Esophagus squamous epithelium (tissue), 5 donors: ENCODE results near the gene OLIG1. TPM values are rescaled to one million over a fixed set of nuclear protein-coding genes. Genes with fewer than 3 reads are reported as not detected.

ENCODE experiments used
- DNase-seq: peaks from one replicate; lab custom pipeline; 2025; lab: John Stamatoyannopoulos, UW
- H3K27ac ChIP-seq, 4 donors: fragments of 200-600 bp; sonication (generic); one replicate each; pipeline ENCODE4 v1.5.1; 2016 to 2019; ENCODE audit warnings: mild to moderate bottlenecking in 1 of 4
- H3K27me3 ChIP-seq, 4 donors: fragments of 200-600 bp; sonication (generic); 1 replicate in 3 of 4; 2 replicates in 1 of 4; pipeline versions ENCODE4 v1.5.1 to v1.6.0; 2017 to 2021; ENCODE audit warnings: antibody characterized with exemption in 1 of 4
- H3K36me3 ChIP-seq, 3 donors: fragments of 200-600 bp; sonication (generic); one replicate each; pipeline ENCODE4 v1.5.1; 2016 to 2019
- H3K4me1 ChIP-seq, 3 donors: fragments of 200-600 bp; sonication (generic); one replicate each; pipeline ENCODE4 v1.5.1; 2017 to 2019
- H3K4me3 ChIP-seq, 4 donors: fragments of 200-600 bp; sonication (generic); 1 replicate in 3 of 4; 2 replicates in 1 of 4; pipeline ENCODE4 v1.5.1; 2016 to 2019; ENCODE audit warnings: mild to moderate bottlenecking in 2 of 4, moderate library complexity in 1 of 4
- H3K9me3 ChIP-seq, 3 donors: fragments of 200-600 bp; sonication (generic); one replicate each; pipeline ENCODE4 v1.5.1; 2016 to 2019
- POLR2A ChIP-seq, 4 donors: fragments of 450-650 bp; IDR thresholded peaks; one replicate each; pipeline ENCODE4 v1.6.1; 2017; ENCODE audit warnings: antibody characterized with exemption in 4 of 4, mild to moderate bottlenecking in 4 of 4, moderate library complexity in 3 of 4
- WGBS, 2 donors: methylation state at CpG; one replicate each; pipeline ENCODE4 v1.1.5; 2018; 5-methylcytosine and 5-hydroxymethylcytosine counted together
- intact Hi-C: fragments of 100-400 bp; cut with DNase I; formaldehyde crosslinking; loops from one replicate; pipeline ENCODE4 v1.15.0; 2022
- total RNA-seq, 4 donors: library from RNA; depleted of rRNA; stranded (reverse); fragments of >200 nt; gene quantifications; one replicate each; pipeline ENCODE4 v1.1.0, GENCODE V29; 2016
- TF ChIP-seq, protein P1 (sequence below), 6 experiments: fragments of 450-650 bp in 4 of 6; fragments of 200-600 bp in 2 of 6; sonication (generic) in 2 of 6; IDR thresholded peaks; one replicate each; pipeline ENCODE4 v1.5.1; 2016 to 2019; ENCODE audit warnings: antibody characterized with exemption in 6 of 6, mild to moderate bottlenecking in 4 of 6, moderate library complexity in 4 of 6
- donor health status: DM: yes; HTN: yes; CAD: no.

Gene OLIG1
- total RNA-seq, 4 donors from 2014 or later, result not detected

DNA sequence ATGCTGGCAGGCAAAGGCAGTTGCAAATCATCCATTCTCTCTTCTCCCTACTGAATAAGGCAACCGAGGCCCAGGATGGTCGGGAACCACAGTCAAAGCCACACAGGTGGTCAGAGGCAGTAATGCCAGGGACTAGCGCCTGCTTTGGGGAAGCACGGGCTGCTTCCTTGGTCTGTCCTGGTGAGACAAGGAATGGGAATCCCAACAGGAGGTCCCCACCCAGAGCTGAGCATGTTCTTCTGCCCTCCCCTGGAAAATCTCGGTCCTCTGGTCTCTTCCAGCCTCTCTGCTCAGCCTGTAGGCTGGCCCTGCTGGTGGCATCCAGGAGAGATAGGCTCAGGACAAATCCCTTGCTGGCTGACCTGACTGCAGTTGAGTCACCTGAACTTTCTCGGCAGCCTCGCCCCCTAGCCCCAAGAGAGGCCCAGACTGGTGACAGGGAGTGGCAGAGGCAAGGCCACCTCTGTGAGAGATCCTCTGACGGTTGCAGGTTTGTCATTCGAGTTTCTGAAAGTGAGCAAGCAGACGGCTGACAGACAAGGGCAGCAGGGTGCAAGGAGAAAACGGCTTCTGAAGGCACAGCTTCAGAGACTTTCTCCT, 5.8 kb downstream of the OLIG1 start:
- intact Hi-C loops, result no loop called here

DNA sequence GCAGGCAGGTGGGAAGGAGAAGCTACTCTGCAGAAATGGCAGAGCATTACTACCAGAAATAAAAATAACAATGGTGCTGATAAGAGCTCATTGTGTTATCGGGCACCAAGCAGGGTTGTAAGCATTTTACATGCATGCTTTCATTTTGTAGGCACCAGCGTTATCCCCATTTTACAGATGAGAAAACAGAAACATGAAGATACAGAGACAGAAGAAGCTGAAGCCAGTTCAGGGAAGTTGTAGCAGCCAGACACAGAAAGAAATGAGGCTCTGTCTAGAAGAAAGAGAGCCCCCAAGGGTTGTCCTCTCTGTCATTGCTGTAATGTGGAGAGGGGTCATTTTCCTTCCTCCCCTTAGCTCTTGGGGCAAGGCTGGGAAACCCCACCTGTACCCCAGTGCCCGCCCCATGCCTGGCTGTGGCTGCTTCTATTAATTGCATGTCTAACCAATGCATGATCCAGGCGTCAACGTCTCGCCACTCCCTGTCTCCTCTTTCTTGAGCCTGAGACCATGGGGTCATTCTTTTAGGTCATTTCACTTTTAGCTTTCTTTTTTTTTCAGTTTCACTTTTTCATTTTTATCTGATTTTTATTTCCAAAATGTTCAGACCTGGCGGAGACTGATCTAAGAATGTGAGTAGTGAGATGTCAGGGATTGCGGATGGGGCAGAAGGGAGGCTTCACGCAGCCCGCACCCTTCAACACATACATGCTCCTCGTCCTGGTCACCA, 6.8 kb downstream of the OLIG1 start:
- no peaks in the 10 kb centered on the region for H3K36me3 ChIP-seq
- intact Hi-C loops, result no loop called here
- no peaks in the 10 kb centered on the region for H3K9me3 ChIP-seq
- H3K27me3 ChIP-seq, result peaks cover 6 to 76% (median 12%) of the 10 kb centered on the region in 4 donors
- no peak overlapping the region for H3K4me3 ChIP-seq
- 82 to 83% methylated on average over 11 of the region's 11 CpGs for WGBS, 2 donors
- no peak overlapping the region for H3K27ac ChIP-seq
- peaks cover 2 to 34% (median 3%) of the 10 kb centered on the region in 3 donors for H3K4me1 ChIP-seq
- TF ChIP-seq, protein P1, sequence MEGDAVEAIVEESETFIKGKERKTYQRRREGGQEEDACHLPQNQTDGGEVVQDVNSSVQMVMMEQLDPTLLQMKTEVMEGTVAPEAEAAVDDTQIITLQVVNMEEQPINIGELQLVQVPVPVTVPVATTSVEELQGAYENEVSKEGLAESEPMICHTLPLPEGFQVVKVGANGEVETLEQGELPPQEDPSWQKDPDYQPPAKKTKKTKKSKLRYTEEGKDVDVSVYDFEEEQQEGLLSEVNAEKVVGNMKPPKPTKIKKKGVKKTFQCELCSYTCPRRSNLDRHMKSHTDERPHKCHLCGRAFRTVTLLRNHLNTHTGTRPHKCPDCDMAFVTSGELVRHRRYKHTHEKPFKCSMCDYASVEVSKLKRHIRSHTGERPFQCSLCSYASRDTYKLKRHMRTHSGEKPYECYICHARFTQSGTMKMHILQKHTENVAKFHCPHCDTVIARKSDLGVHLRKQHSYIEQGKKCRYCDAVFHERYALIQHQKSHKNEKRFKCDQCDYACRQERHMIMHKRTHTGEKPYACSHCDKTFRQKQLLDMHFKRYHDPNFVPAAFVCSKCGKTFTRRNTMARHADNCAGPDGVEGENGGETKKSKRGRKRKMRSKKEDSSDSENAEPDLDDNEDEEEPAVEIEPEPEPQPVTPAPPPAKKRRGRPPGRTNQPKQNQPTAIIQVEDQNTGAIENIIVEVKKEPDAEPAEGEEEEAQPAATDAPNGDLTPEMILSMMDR (IDR thresholded peaks at IDR 0.05), result no peak
- no peak for TF ChIP-seq POLR2A (IDR thresholded peaks at IDR 0.05)
- no peak for DNase-seq

More for the DNA sequence above, 5.8 kb downstream of the OLIG1 start:
- H3K4me1 ChIP-seq, result peaks cover 13 to 45% (median 13%) of the 10 kb centered on the region in 3 donors
- H3K27ac ChIP-seq, result no peak overlapping the region
- 51 to 59% methylated on average over 8 of the region's 11 CpGs for WGBS, 2 donors
- H3K36me3 ChIP-seq, result no peaks in the 10 kb centered on the region
- peaks cover 15 to 86% (median 20%) of the 10 kb centered on the region in 4 donors for H3K27me3 ChIP-seq
- no peak overlapping the region for H3K4me3 ChIP-seq
- no peaks in the 10 kb centered on the region for H3K9me3 ChIP-seq
- no peak for DNase-seq
- TF ChIP-seq POLR2A (IDR thresholded peaks at IDR 0.05), result no peak
- TF ChIP-seq, protein P1 (IDR thresholded peaks at IDR 0.05), result no peak

DNA sequence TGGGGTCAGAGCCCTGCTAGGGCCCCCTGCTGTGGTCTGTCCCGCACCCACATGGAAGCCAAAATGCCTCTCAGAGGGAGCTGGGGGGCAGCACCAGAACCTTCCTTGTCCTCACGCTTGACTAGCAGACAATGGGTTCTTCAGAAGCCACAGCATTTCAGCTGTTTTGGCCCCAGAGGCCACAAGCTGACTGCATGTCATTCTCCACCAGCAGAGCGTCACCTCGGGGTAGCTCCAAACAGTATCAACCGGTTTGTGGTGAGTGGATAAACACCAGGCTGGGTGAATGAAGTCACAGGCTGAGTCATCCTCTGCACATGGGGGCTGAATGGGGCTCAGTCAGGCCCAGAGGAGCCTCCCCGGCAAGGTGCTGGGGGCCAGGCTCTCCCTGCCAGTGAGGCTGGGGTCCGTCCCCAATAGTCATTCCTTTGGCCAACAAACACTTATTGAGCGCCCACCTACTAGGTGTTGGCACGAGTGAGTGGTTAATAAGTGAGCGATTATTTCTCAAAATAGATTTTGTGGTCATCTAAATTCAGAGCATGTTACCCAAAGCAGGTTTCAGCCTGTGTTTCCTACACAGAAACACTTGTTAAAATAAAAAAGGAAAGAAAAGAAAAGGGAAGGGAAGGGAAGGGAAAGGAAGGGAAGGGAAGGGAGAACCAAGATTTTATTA, 9.1 kb downstream of the OLIG1 start:
- H3K27me3 ChIP-seq, result peaks cover 0 to 53% (median 0%) of the 10 kb centered on the region in 4 donors
- H3K4me3 ChIP-seq, result no peak overlapping the region
- intact Hi-C loops, result no loop called here
- no peak for DNase-seq
- no peaks in the 10 kb centered on the region for H3K36me3 ChIP-seq
- no peaks in the 10 kb centered on the region for H3K9me3 ChIP-seq
- no peak overlapping the region for H3K27ac ChIP-seq
- TF ChIP-seq POLR2A (IDR thresholded peaks at IDR 0.05), result no peak
- TF ChIP-seq, protein P1 (IDR thresholded peaks at IDR 0.05), result no peak
- WGBS, 2 donors, result 40 to 53% methylated on average over 6 to 9 of the region's 10 CpGs
- H3K4me1 ChIP-seq, result peaks cover 0 to 28% (median 0%) of the 10 kb centered on the region in 3 donors

DNA sequence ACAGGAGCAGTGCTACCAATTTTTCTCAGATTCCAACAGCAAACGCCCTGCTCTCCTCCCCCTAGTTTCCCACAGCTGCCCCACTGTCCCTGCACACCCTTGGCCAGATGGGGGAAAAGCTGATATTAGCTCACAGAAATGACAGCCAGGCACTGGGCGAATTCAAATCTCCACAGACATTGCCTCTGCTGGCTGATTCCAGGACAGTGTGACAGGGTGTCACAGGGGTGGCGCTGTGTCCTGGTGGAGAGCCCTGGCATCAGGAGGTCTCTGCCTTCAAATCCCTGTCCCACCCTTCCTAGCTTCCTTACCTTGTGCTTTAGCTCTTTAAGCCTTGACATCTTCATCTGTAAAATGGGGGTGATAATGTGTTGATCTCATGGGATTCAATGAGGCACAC, 10.4 kb downstream of the OLIG1 start:
- no peaks in the 10 kb centered on the region for H3K36me3 ChIP-seq
- no peak for DNase-seq
- peaks cover 0 to 41% (median 0%) of the 10 kb centered on the region in 4 donors for H3K27me3 ChIP-seq
- no peak overlapping the region for H3K4me3 ChIP-seq
- no peaks in the 10 kb centered on the region for H3K9me3 ChIP-seq
- H3K4me1 ChIP-seq, result peaks cover 0 to 18% (median 0%) of the 10 kb centered on the region in 3 donors
- intact Hi-C loops, result no loop called here
- no peak overlapping the region for H3K27ac ChIP-seq
- TF ChIP-seq POLR2A (IDR thresholded peaks at IDR 0.05), result no peak
- TF ChIP-seq, protein P1 (IDR thresholded peaks at IDR 0.05), result no peak
- 68 to 77% methylated on average over 3 of the region's 3 CpGs for WGBS, 2 donors
